Measurements from ENCODE around the gene CDH4. TPM values are rescaled to one million over a fixed set of nuclear protein-coding genes. Genes with fewer than 3 reads are reported as not detected.
A peak's percentile ranks its signal among the peaks of the same experiment; 100 is the strongest.

CDH4 gene
- total and polyA plus RNA-seq, 9 donors: 0.12 to 4.4 (median 0.36) TPM

DNA sequence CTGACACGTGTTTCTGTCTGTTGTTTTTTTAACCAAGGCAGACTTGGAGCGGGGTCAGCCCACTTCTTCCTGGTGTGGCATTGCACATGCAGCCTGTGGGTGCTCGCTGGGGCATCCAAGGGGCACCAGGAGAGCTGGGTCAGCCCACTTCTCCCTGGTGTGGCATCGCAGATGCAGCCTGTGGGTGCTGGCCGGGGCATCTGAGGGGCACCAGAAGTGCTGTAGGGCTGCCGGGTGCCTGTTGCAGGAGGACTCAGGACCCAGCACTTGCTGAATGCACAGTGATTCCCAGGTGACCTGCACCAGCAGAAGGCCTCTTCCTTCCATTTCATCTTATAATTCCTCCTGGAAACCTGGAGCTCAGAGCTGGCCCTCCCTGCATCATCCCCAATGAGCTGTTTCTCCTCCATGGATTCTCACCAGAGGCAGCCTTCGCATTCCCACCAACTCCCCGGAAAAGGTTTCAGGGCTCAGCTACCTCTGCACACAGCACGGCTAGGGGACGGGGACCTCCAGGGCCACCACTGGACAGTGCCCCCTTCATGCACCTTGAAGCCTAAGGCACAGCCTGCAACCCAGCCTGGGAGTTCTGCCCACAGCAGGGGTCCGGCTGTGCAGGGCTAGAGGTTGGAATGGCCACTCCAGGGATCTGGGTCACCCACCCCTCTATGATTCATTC, 594.8 kb downstream of the CDH4 start:
- Histone ChIP-seq H3K4me3 (no peak overlapping the region), H3K9me3 (no peaks in the 10 kb centered on the region), H3K4me1 (ENCODE audit: insufficient read depth) (no peaks in the 10 kb centered on the region), H3K36me3 (no peaks in the 10 kb centered on the region), H3K27me3 (no peaks in the 10 kb centered on the region), H3K27ac (no peak overlapping the region)
- TF ChIP-seq POLR2A (IDR thresholded peaks at IDR 0.05): no peak
- TF ChIP-seq, protein P1, sequence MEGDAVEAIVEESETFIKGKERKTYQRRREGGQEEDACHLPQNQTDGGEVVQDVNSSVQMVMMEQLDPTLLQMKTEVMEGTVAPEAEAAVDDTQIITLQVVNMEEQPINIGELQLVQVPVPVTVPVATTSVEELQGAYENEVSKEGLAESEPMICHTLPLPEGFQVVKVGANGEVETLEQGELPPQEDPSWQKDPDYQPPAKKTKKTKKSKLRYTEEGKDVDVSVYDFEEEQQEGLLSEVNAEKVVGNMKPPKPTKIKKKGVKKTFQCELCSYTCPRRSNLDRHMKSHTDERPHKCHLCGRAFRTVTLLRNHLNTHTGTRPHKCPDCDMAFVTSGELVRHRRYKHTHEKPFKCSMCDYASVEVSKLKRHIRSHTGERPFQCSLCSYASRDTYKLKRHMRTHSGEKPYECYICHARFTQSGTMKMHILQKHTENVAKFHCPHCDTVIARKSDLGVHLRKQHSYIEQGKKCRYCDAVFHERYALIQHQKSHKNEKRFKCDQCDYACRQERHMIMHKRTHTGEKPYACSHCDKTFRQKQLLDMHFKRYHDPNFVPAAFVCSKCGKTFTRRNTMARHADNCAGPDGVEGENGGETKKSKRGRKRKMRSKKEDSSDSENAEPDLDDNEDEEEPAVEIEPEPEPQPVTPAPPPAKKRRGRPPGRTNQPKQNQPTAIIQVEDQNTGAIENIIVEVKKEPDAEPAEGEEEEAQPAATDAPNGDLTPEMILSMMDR (IDR thresholded peaks at IDR 0.05): no peak
- no peak for TF ChIP-seq EP300 (IDR thresholded peaks at IDR 0.05)
- intact Hi-C loops (cut with DNase I): no loop called here
- 79 to 92% (median 88%) methylated on average over 11 of the region's 11 CpGs for WGBS, 3 donors
- peak in 1 of 5 donors; percentile 7 for DNase-seq

DNA sequence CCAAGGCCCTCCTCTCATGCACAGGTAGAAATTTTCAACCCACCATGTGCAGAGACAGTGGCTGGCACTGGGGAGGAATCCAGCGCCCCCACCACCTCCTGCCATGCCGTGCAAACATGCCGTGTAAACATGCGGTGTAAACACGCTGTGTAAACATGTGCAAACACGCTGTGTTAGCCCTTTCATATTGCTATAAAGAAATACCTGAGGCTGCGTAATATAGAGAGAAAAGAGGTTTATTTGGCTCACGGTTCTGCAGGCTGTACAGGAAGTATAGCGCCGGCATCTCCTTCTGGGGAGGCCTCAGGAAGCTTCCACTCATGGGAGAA, 595.3 kb downstream of the CDH4 start:
- Histone ChIP-seq H3K9me3 (no peaks in the 10 kb centered on the region), H3K36me3 (no peaks in the 10 kb centered on the region), H3K4me1 (ENCODE audit: insufficient read depth) (no peaks in the 10 kb centered on the region), H3K4me3 (no peak overlapping the region), H3K27me3 (no peaks in the 10 kb centered on the region), H3K27ac (no peak overlapping the region)
- intact Hi-C loops (cut with DNase I): no loop called here
- WGBS, 3 donors: 87 to 94% (median 92%) methylated on average over 10 of the region's 10 CpGs
- DNase-seq: no peak
- no peak for TF ChIP-seq POLR2A (IDR thresholded peaks at IDR 0.05)
- TF ChIP-seq EP300 (IDR thresholded peaks at IDR 0.05): no peak
- TF ChIP-seq, protein P1 (IDR thresholded peaks at IDR 0.05): no peak

DNA sequence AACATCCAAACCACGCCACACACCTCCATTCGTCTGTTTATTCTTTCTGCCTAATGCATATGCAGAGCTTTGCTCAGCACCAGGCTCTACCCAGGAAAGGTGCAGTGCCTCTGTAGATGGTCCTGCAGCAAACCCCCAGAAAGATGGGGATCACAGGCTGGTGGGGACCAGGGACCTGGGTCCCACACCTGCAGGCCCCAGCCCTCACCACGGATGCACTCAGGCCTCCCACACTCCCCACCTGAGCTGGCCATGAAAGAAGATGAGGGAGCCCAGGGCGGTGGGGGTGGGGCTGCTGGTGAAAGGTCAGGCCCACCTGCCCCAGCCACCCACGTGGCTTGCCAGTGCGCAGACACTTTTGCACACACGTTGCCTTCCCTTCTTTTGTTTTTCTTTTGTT, 595.9 kb downstream of the CDH4 start:
- WGBS, 3 donors: 85 to 94% (median 87%) methylated on average over 7 of the region's 7 CpGs
- intact Hi-C loops (cut with DNase I): no loop called here
- Histone ChIP-seq H3K27me3 (no peaks in the 10 kb centered on the region), H3K36me3 (no peaks in the 10 kb centered on the region), H3K4me1 (ENCODE audit: insufficient read depth) (no peaks in the 10 kb centered on the region), H3K9me3 (no peaks in the 10 kb centered on the region), H3K27ac (no peak overlapping the region), H3K4me3 (no peak overlapping the region)
- TF ChIP-seq POLR2A (IDR thresholded peaks at IDR 0.05): no peak
- no peak for TF ChIP-seq EP300 (IDR thresholded peaks at IDR 0.05)
- peak in 1 of 5 donors; percentile 2 for DNase-seq

DNA sequence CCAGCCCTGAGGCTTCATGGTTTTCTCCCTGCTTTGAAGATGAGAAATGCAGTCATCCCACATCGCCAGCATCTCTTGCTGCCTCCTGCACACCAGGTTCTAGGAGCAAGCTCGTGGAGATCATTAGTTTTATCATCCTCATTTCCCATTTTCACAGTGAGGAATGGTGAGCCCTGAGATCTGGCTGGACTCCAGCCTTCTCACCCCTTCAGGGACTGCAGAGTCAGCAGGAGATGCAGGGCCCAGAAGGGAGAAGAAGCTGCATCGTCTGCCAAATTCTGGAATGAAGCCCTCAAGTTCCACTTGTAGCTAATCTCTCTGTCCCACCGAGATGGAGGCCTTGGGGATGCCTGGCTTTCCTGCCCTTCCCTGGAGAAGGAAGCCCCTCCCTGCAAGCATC, 596.8 kb downstream of the CDH4 start:
- Histone ChIP-seq H3K27me3 (no peaks in the 10 kb centered on the region), H3K27ac (no peak overlapping the region), H3K36me3 (no peaks in the 10 kb centered on the region), H3K9me3 (no peaks in the 10 kb centered on the region), H3K4me1 (ENCODE audit: insufficient read depth) (no peaks in the 10 kb centered on the region), H3K4me3 (no peak overlapping the region)
- WGBS, 3 donors: 31 to 45% (median 37%) methylated on average over 4 of the region's 4 CpGs
- TF ChIP-seq, protein P1 (IDR thresholded peaks at IDR 0.05): no peak
- TF ChIP-seq POLR2A (IDR thresholded peaks at IDR 0.05) (no peak), EP300 (IDR thresholded peaks at IDR 0.05) (no peak)
- intact Hi-C loops (cut with DNase I): no loop called here
- DNase-seq: no peak

DNA sequence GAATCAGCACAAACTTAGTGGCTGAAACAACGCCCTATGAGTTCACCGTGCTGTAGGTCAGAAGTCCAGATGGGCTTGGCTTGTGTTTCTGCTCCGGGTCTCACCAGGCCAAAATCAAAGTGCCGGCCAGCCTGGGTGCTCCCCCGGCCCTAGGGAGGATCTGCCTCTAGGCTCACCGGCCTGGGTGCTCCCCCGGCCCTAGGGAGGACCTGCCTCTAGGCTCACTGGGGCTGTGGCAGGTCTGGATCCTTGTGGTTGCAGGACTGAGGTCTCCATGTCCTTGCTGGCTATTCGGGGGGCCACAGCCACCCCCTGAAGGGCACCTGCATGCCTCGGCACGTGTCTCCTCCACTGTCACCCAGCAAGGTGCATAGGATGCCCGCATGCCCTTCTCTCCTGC, 597.3 kb downstream of the CDH4 start:
- Histone ChIP-seq H3K4me3 (no peak overlapping the region), H3K4me1 (ENCODE audit: insufficient read depth) (no peaks in the 10 kb centered on the region), H3K27me3 (no peaks in the 10 kb centered on the region), H3K9me3 (no peaks in the 10 kb centered on the region), H3K27ac (no peak overlapping the region), H3K36me3 (no peaks in the 10 kb centered on the region)
- no peak for DNase-seq
- intact Hi-C loops (cut with DNase I): no loop called here
- no peak for TF ChIP-seq EP300 (IDR thresholded peaks at IDR 0.05)
- TF ChIP-seq POLR2A (IDR thresholded peaks at IDR 0.05): no peak
- TF ChIP-seq, protein P1 (IDR thresholded peaks at IDR 0.05): no peak
- 67 to 72% (median 72%) methylated on average over 8 to 11 of the region's 11 CpGs for WGBS, 3 donors

Measured in ovary (tissue), 9 donors.